ENCODE measurements around the gene CCDC88C. TPM values are rescaled to one million over a fixed set of nuclear protein-coding genes. Genes with fewer than 3 reads are reported as not detected.

The CCDC88C gene
- total RNA-seq, 2 donors from 2014 or later = 36.3 to 57.4 TPM

GRCh38 chr14:91281346-91281745 is 136.3 kb downstream of the CCDC88C start:
- no peak for TF ChIP-seq POLR2A (IDR thresholded peaks at IDR 0.05)
- no peak for TF ChIP-seq CTCF (IDR thresholded peaks at IDR 0.05)
- Histone ChIP-seq H3K27ac (no peak overlapping the region), H3K36me3 (replicated peaks in 1 of 2; ENCODE audit: insufficient read depth in 1 of 2, low read depth in 2 of 2) (peaks cover 0 to 9% of the 10 kb centered on the region in 2 donors), H3K9me3 (no peaks in the 10 kb centered on the region), H3K4me1 (no peaks in the 10 kb centered on the region), H3K27me3 (no peaks in the 10 kb centered on the region), H3K4me3 (no peak overlapping the region)
- intact Hi-C loops (cut with DNase I) = loop anchor here (10.0 kb wide), 1 partner anchor 377 kb away; no protein-coding TSS in a partner anchor
- DNase-seq (no peak), ATAC-seq (no peak)
- WGBS, 2 donors = 91 to 96% methylated on average over 8 to 9 of the region's 9 CpGs

GRCh38 chr14:91280129-91280528 is 137.5 kb downstream of the CCDC88C start:
- Histone ChIP-seq H3K27ac (no peak overlapping the region), H3K4me1 (no peaks in the 10 kb centered on the region), H3K9me3 (no peaks in the 10 kb centered on the region), H3K27me3 (no peaks in the 10 kb centered on the region), H3K4me3 (no peak overlapping the region), H3K36me3 (replicated peaks in 1 of 2; ENCODE audit: insufficient read depth in 1 of 2, low read depth in 2 of 2) (peaks cover 0 to 9% of the 10 kb centered on the region in 2 donors)
- DNase-seq (no peak), ATAC-seq (no peak)
- intact Hi-C loops (cut with DNase I) = loop anchor here (10.0 kb wide), 1 partner anchor 375 kb away; no protein-coding TSS in a partner anchor
- TF ChIP-seq CTCF (IDR thresholded peaks at IDR 0.05) (no peak), POLR2A (IDR thresholded peaks at IDR 0.05) (no peak)
- 76 to 83% methylated on average over 5 of the region's 5 CpGs for WGBS, 2 donors

GRCh38 chr14:91279354-91279753 is 138.3 kb downstream of the CCDC88C start:
- Histone ChIP-seq H3K4me1 (no peaks in the 10 kb centered on the region), H3K9me3 (no peaks in the 10 kb centered on the region), H3K4me3 (no peak overlapping the region), H3K27ac (no peak overlapping the region), H3K27me3 (no peaks in the 10 kb centered on the region), H3K36me3 (replicated peaks in 1 of 2; ENCODE audit: insufficient read depth in 1 of 2, low read depth in 2 of 2) (peaks cover 0 to 8% of the 10 kb centered on the region in 2 donors)
- no peak for TF ChIP-seq CTCF (IDR thresholded peaks at IDR 0.05)
- no peak for TF ChIP-seq POLR2A (IDR thresholded peaks at IDR 0.05)
- DNase-seq = no peak
- intact Hi-C loops (cut with DNase I) = no loop called here
- no peak for ATAC-seq
- 91 to 94% methylated on average over 9 to 10 of the region's 10 CpGs for WGBS, 2 donors

- intact Hi-C loops (cut with DNase I) = no loop called here
- WGBS, 2 donors = 80 to 95% methylated on average over 5 of the region's 5 CpGs
- H3K36me3 ChIP-seq (replicated peaks in 1 of 2; ENCODE audit: insufficient read depth in 1 of 2, low read depth in 2 of 2) = peaks cover 0 to 5% of the 10 kb centered on the region in 2 donors
- TF ChIP-seq CTCF (IDR thresholded peaks at IDR 0.05) (no peak), POLR2A (IDR thresholded peaks at IDR 0.05) (no peak)
- no peaks in the 10 kb centered on the region for H3K4me1 ChIP-seq
- ATAC-seq = no peak
- DNase-seq = no peak
- no peak overlapping the region for H3K27ac ChIP-seq
- no peaks in the 10 kb centered on the region for H3K9me3 ChIP-seq
- no peaks in the 10 kb centered on the region for H3K27me3 ChIP-seq
- H3K4me3 ChIP-seq = no peak overlapping the region
Observed at GRCh38 chr14:91278383-91278715, 139.3 kb downstream of the CCDC88C start.

- ATAC-seq = no peak
- Histone ChIP-seq H3K9me3 (no peaks in the 10 kb centered on the region), H3K4me1 (no peaks in the 10 kb centered on the region), H3K36me3 (replicated peaks in 1 of 2; ENCODE audit: insufficient read depth in 1 of 2, low read depth in 2 of 2) (peaks cover 0 to 5% of the 10 kb centered on the region in 2 donors), H3K27me3 (no peaks in the 10 kb centered on the region), H3K4me3 (no peak overlapping the region), H3K27ac (no peak overlapping the region)
- TF ChIP-seq CTCF (IDR thresholded peaks at IDR 0.05) = no peak
- TF ChIP-seq POLR2A (IDR thresholded peaks at IDR 0.05) = no peak
- WGBS, 2 donors = 90 to 93% methylated on average over 5 to 15 of the region's 30 CpGs
- DNase-seq = no peak
- intact Hi-C loops (cut with DNase I) = no loop called here
Observed at GRCh38 chr14:91277546-91278382, 139.9 kb downstream of the CCDC88C start.
